Body of pancreas (tissue), 4 donors: ENCODE results near the gene PRDM15.

Experiments
- POLR2A ChIP-seq, 3 donors: fragments of 450-650 bp; IDR thresholded peaks; one replicate each; pipeline ENCODE4 v1.6.1; 2016; ENCODE audit warnings: antibody characterized with exemption in 3 of 3, mild to moderate bottlenecking in 2 of 3
- TF ChIP-seq, protein P1 (sequence below), 7 experiments: fragments of 450-650 bp in 4 of 7; fragments of 200-600 bp in 3 of 7; sonication (generic) in 3 of 7; IDR thresholded peaks; one replicate each; pipeline ENCODE4 v1.5.1; 2016 to 2019; ENCODE audit warnings: antibody characterized with exemption in 7 of 7

DNA sequence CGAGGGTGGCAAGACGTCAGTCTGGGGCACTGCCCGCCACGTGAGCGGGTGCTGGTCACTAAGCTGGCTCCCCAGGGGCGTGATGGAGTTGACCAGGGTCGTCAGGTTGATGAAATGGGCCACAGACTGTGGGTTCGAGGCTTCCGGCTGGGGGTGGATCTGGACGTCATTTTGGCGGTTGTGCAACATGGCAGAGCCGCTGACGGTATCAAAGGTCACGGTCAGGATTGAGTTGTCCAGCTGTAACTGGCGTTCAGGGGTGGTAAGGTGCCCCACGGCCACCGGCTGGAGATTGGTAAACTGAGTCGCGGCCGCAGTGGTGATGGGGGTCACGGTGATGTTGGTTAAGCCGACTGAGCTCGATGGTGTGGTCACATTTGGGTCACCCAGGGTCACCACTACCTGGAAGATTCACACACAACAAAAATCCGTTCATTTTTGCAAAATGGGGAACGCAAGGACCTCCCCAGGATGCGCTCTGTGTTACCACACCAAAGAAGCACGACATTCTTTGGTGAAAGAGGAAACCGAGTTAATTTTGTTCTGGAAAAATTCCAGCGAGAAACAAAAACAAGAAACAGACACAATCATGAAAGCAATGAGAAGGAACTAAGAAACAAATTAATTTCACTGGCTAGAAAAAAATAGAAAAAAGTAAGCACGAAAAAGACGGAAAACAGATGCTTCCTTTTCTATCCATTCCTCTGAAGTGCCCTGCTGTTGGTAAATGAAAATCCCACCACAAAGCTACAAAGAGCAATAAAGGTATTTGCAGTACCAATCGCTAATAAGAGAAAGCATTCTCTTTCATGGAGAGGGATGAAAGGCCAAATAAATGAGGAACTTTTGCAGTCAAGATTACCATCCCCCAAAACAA, 77.6 kb downstream of the PRDM15 start:
- TF ChIP-seq, protein P1, sequence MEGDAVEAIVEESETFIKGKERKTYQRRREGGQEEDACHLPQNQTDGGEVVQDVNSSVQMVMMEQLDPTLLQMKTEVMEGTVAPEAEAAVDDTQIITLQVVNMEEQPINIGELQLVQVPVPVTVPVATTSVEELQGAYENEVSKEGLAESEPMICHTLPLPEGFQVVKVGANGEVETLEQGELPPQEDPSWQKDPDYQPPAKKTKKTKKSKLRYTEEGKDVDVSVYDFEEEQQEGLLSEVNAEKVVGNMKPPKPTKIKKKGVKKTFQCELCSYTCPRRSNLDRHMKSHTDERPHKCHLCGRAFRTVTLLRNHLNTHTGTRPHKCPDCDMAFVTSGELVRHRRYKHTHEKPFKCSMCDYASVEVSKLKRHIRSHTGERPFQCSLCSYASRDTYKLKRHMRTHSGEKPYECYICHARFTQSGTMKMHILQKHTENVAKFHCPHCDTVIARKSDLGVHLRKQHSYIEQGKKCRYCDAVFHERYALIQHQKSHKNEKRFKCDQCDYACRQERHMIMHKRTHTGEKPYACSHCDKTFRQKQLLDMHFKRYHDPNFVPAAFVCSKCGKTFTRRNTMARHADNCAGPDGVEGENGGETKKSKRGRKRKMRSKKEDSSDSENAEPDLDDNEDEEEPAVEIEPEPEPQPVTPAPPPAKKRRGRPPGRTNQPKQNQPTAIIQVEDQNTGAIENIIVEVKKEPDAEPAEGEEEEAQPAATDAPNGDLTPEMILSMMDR (IDR thresholded peaks at IDR 0.05), result no peak
- no peak for TF ChIP-seq POLR2A (IDR thresholded peaks at IDR 0.05)
